Skeletal muscle tissue (tissue), 4 donors: Measurements from ENCODE around the gene VIPR2. TPM values are rescaled to one million over a fixed set of nuclear protein-coding genes. Genes with fewer than 3 reads are reported as not detected.

ENCODE experiments used
- H3K27ac ChIP-seq: one replicate; pipeline ENCODE4 v1.7.0; 2013; ENCODE audit warnings: mild to moderate bottlenecking, low read depth, low read length, inconsistent platforms
- H3K27me3 ChIP-seq, 3 donors: one replicate each; pipeline ENCODE4 v1.7.0; 2013; ENCODE audit warnings: low read length in 3 of 3; ENCODE audit not compliant: control insufficient read depth in 3 of 3, insufficient read depth in 3 of 3
- H3K36me3 ChIP-seq, 3 donors: one replicate each; pipeline ENCODE4 v1.7.0; 2013; ENCODE audit warnings: low read length in 3 of 3; ENCODE audit not compliant: control insufficient read depth in 3 of 3, insufficient read depth in 3 of 3
- H3K4me1 ChIP-seq, 3 donors: one replicate each; pipeline ENCODE4 v1.7.0; 2013; ENCODE audit warnings: low read length in 3 of 3, mild to moderate bottlenecking in 3 of 3; ENCODE audit not compliant: control insufficient read depth in 3 of 3, insufficient read depth in 3 of 3
- H3K4me3 ChIP-seq, 3 donors: one replicate each; pipeline ENCODE4 v1.7.0; 2013; ENCODE audit warnings: low read length in 3 of 3
- H3K9ac ChIP-seq, 3 donors: one replicate each; pipeline ENCODE4 v1.7.0; 2013; ENCODE audit warnings: low read length in 3 of 3, mild to moderate bottlenecking in 3 of 3, moderate library complexity in 2 of 3, low read depth in 1 of 3
- H3K9me3 ChIP-seq, 3 donors: one replicate each; pipeline ENCODE4 v1.7.0; 2013; ENCODE audit warnings: low read length in 3 of 3; ENCODE audit not compliant: control insufficient read depth in 3 of 3
- total RNA-seq: library from RNA; depleted of rRNA; stranded (reverse); fragments of >200 nt; gene quantifications from one replicate; pipeline ENCODE4 v1.2.3, GENCODE V29; 2014
- donor health status: Osteomylitis.

The VIPR2 gene
- total RNA-seq, 1 donor from 2014 or later: 6.3 TPM

GRCh38 chr7:159094023-159094740 lies 50.5 kb downstream of the VIPR2 start:
- no peaks in the 10 kb centered on the region for H3K9me3 ChIP-seq
- no peaks in the 10 kb centered on the region for H3K36me3 ChIP-seq
- H3K4me1 ChIP-seq: peaks cover 47 to 51% (median 49%) of the 10 kb centered on the region in 3 donors
- peak overlapping the region; percentile 100 for H3K27ac ChIP-seq
- peak overlapping the region in 2 of 3 donors; percentile 19 to 60 for H3K4me3 ChIP-seq
- H3K9ac ChIP-seq: peak overlapping the region in 2 of 3 donors; percentile 68 to 88
- H3K27me3 ChIP-seq: no peaks in the 10 kb centered on the region

- no peaks in the 10 kb centered on the region for H3K36me3 ChIP-seq
- peak overlapping the region; percentile 100 for H3K27ac ChIP-seq
- H3K9ac ChIP-seq: peak overlapping the region in 1 of 3 donors; percentile 88
- H3K4me3 ChIP-seq: no peak overlapping the region
- peaks cover 40 to 45% (median 44%) of the 10 kb centered on the region in 3 donors for H3K4me1 ChIP-seq
- no peaks in the 10 kb centered on the region for H3K9me3 ChIP-seq
- no peaks in the 10 kb centered on the region for H3K27me3 ChIP-seq
Observed at GRCh38 chr7:159093351-159093971, 51.2 kb downstream of the VIPR2 start.

GRCh38 chr7:159092701-159093121 lies 52.0 kb downstream of the VIPR2 start:
- Histone ChIP-seq H3K4me3 (no peak overlapping the region), H3K9ac (no peak overlapping the region), H3K27me3 (no peaks in the 10 kb centered on the region), H3K27ac (peak overlapping the region; percentile 25), H3K4me1 (peaks cover 32 to 37% (median 36%) of the 10 kb centered on the region in 3 donors), H3K36me3 (no peaks in the 10 kb centered on the region), H3K9me3 (no peaks in the 10 kb centered on the region)

- Histone ChIP-seq H3K4me1 (peaks cover 26 to 29% (median 29%) of the 10 kb centered on the region in 3 donors), H3K27ac (no peak overlapping the region), H3K9me3 (no peaks in the 10 kb centered on the region)
Observed at GRCh38 chr7:159091480-159092475, 52.9 kb downstream of the VIPR2 start.

GRCh38 chr7:159091041-159091440 lies 53.6 kb downstream of the VIPR2 start:
- H3K36me3 ChIP-seq: no peaks in the 10 kb centered on the region
- H3K9ac ChIP-seq: no peak overlapping the region
- H3K4me3 ChIP-seq: no peak overlapping the region
- H3K4me1 ChIP-seq: peaks cover 19 to 22% (median 21%) of the 10 kb centered on the region in 3 donors
- no peak overlapping the region for H3K27ac ChIP-seq
- H3K27me3 ChIP-seq: no peaks in the 10 kb centered on the region
- no peaks in the 10 kb centered on the region for H3K9me3 ChIP-seq

More at GRCh38 chr7:159091480-159092475, 52.9 kb downstream of the VIPR2 start:
- Histone ChIP-seq H3K4me3 (no peak overlapping the region), H3K36me3 (no peaks in the 10 kb centered on the region), H3K27me3 (no peaks in the 10 kb centered on the region), H3K9ac (no peak overlapping the region)

GRCh38 chr7:159088016-159088865 lies 56.4 kb downstream of the VIPR2 start:
- no peak overlapping the region for H3K4me3 ChIP-seq
- H3K27ac ChIP-seq: no peak overlapping the region
- no peaks in the 10 kb centered on the region for H3K36me3 ChIP-seq
- peaks cover 9 to 15% (median 9%) of the 10 kb centered on the region in 3 donors for H3K4me1 ChIP-seq
- H3K27me3 ChIP-seq: no peaks in the 10 kb centered on the region
- H3K9me3 ChIP-seq: no peaks in the 10 kb centered on the region
- no peak overlapping the region for H3K9ac ChIP-seq

GRCh38 chr7:159086301-159086925 lies 58.3 kb downstream of the VIPR2 start:
- H3K4me1 ChIP-seq: peaks cover 14 to 22% (median 16%) of the 10 kb centered on the region in 3 donors
- no peaks in the 10 kb centered on the region for H3K9me3 ChIP-seq
- H3K36me3 ChIP-seq: no peaks in the 10 kb centered on the region
- no peak overlapping the region for H3K9ac ChIP-seq
- no peaks in the 10 kb centered on the region for H3K27me3 ChIP-seq
- H3K27ac ChIP-seq: no peak overlapping the region
- H3K4me3 ChIP-seq: no peak overlapping the region

- Histone ChIP-seq H3K9me3 (no peaks in the 10 kb centered on the region), H3K27me3 (no peaks in the 10 kb centered on the region), H3K9ac (peak overlapping the region in 1 of 3 donors; percentile 57), H3K4me3 (peak overlapping the region in 1 of 3 donors; percentile 13), H3K27ac (no peak overlapping the region), H3K4me1 (peaks cover 14 to 22% (median 16%) of the 10 kb centered on the region in 3 donors), H3K36me3 (no peaks in the 10 kb centered on the region)
Observed at GRCh38 chr7:159084069-159084801, 60.4 kb downstream of the VIPR2 start.
